Naive B cell (primary cell): ENCODE results near the gene ZNF438. TPM values are rescaled to one million over a fixed set of nuclear protein-coding genes. Genes with fewer than 3 reads are reported as not detected.
"Not testable (repeated sequence)": the region's sequence is repeated elsewhere in the genome, so short reads cannot be mapped to it uniquely, and the experiment has no call there.

Experiments used
- ATAC-seq, 2 donors: fragments of 150-1000 bp; cut with Tn5 transposase; 2 replicates each; pipeline ENCODE4 v1.10.0; 2021; ENCODE audit warnings: low read depth in 2 of 2, mild to moderate bottlenecking in 2 of 2, moderate library complexity in 2 of 2
- DNase-seq: peaks from one replicate; pipeline ENCODE4 v3.0.0; 2022
- H3K27ac Mint-ChIP-seq, 6 donors: one replicate each; pipeline ENCODE4 v1.8.0; 2020 to 2022; ENCODE audit warnings: mild to moderate bottlenecking in 6 of 6, mixed read lengths in 6 of 6, moderate library complexity in 5 of 6, inconsistent platforms in 2 of 6
- H3K27me3 Mint-ChIP-seq, 3 donors: one replicate each; pipeline ENCODE4 v1.8.0; 2021 to 2022; ENCODE audit warnings: mixed read lengths in 3 of 3, mild to moderate bottlenecking in 1 of 3
- H3K36me3 Mint-ChIP-seq, 2 donors: one replicate each; pipeline ENCODE4 v1.8.0; 2020 to 2022; ENCODE audit warnings: mixed read lengths in 2 of 2, inconsistent platforms in 1 of 2, mild to moderate bottlenecking in 1 of 2
- H3K4me1 Mint-ChIP-seq, 3 donors: one replicate each; pipeline ENCODE4 v1.8.0; 2020 to 2022; ENCODE audit warnings: mixed read lengths in 3 of 3, inconsistent platforms in 1 of 3, mild to moderate bottlenecking in 1 of 3, moderate library complexity in 1 of 3
- H3K4me3 Mint-ChIP-seq, 8 donors: one replicate each; pipeline ENCODE4 v1.8.0; 2020 to 2022; ENCODE audit warnings: mild to moderate bottlenecking in 8 of 8, mixed read lengths in 8 of 8, moderate library complexity in 8 of 8, inconsistent platforms in 2 of 8
- H3K9me3 Mint-ChIP-seq, 7 donors: one replicate each; pipeline ENCODE4 v1.8.0; 2020 to 2022; ENCODE audit warnings: mixed read lengths in 7 of 7, mild to moderate bottlenecking in 5 of 7, inconsistent platforms in 2 of 7, moderate library complexity in 1 of 7
- polyA plus RNA-seq, 6 donors: library from polyadenylated mRNA; unstranded; fragments of 300-500 nt; fragmentation: Illumina TruSeq; gene quantifications; one replicate each; pipeline ENCODE4 v1.2.3, GENCODE V29; 2021; ENCODE audit warnings: low read depth in 6 of 6

ZNF438 gene
- polyA plus RNA-seq, 6 donors from 2014 or later = 2.6 to 5.9 (median 3.4) TPM

- Mint-ChIP-seq H3K4me3 (no peak overlapping the region), H3K27ac (no peak overlapping the region), H3K9me3 (peaks cover 0 to 4% (median 0%) of the 10 kb centered on the region in 7 donors), H3K36me3 (peaks cover 7 to 10% of the 10 kb centered on the region in 2 donors), H3K4me1 (peaks cover 6 to 13% (median 7%) of the 10 kb centered on the region in 3 donors), H3K27me3 (no peaks in the 10 kb centered on the region)
- ATAC-seq = no peak
- DNase-seq = no peak
Measured at GRCh38 chr10:30968711-30969110, 63.0 kb downstream of the ZNF438 start.

DNA sequence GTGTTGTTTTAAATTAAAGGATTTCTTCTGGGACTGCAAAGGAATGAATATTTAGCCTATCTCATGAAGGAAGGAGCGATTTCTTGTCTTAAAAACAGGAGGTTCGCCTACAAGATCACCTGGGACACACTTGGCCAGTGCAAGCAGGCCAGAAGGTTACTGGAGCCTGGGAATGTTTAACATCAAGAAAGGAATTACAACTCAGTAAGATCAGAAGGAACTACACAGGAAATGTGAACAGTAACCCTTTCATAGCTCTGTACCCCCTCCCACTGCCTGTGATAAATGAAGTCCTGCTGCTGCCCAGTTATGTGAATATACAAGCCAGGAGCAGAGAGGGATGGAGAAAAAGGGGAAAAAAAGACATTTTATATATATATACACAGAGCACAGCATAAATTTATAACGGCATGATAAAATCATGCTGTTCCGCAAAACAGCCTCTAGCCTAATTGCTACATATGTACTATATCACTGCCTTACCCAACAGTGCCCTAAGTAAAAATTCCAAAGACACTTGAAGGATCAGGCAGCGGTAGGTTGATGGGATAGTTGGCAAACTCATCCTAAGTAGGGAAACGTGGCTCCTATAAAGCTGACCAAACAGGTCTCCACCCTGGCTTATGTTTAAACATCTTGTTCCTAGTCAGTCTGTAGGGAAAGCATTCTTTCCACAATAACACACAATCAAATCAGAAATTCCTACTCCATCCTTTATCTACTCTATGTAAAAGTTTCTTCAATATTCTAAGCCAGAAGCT lies 63.8 kb downstream of the ZNF438 start:
- peaks cover 0 to 4% (median 0%) of the 10 kb centered on the region in 7 donors for H3K9me3 Mint-ChIP-seq
- no peak overlapping the region for H3K4me3 Mint-ChIP-seq
- DNase-seq (no peak), ATAC-seq (no peak)
- H3K27me3 Mint-ChIP-seq = no peaks in the 10 kb centered on the region
- peaks cover 7 to 9% (median 8%) of the 10 kb centered on the region in 3 donors for H3K4me1 Mint-ChIP-seq
- peak overlapping the region in 2 of 6 donors; percentile 5 to 25 for H3K27ac Mint-ChIP-seq
- H3K36me3 Mint-ChIP-seq = peaks cover 0 to 10% of the 10 kb centered on the region in 2 donors

DNA sequence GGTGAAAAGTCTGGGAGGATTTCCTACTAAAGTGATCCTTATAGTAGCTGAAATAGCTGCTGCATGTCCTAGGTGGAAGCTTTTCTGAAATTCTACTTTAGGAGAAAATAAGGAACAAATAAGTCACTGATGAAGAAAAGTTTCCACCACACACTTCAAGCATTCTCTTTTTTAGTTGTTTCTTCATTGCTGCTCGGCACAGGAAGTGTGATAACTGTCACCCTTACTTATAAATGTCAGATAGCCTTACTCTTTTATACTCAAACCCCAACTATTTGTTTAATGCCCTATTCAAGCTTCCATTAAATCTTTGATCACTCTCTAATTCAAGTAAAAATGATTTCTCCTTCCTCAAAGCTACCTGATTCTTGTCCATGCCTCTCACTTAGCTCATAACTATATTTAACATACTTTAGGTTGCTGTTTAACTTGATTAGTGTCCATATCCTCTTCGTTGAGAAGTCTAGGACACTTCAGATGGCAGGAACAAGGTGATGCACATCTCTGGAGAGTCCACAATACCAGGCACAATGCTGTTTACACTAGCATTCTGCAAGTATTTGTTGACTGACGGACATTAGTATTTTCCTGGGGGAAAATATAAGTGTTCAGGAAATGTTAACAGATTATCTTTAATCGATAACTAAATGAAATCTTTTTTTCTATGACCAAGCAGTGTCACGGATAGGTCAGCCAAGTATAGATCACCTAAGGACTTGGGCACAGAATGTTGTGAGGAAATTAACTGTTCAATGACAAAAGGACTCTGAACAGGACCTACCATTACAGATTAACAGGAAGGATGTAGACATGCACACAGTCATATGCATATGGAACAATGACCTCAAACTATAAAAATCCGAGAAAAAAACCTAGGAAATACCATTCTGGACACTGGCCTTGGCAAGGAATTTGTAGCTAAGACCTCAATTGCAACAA lies 67.4 kb downstream of the ZNF438 start:
- Mint-ChIP-seq H3K36me3 (peaks cover 7 to 15% of the 10 kb centered on the region in 2 donors), H3K4me3 (no peak overlapping the region), H3K27ac (peak overlapping the region in 4 of 6 donors; percentile 1 to 11 (median 2)), H3K9me3 (peaks cover 0 to 4% (median 0%) of the 10 kb centered on the region in 7 donors), H3K4me1 (peaks cover 9 to 14% (median 11%) of the 10 kb centered on the region in 3 donors), H3K27me3 (no peaks in the 10 kb centered on the region)
- DNase-seq (no peak), ATAC-seq (no peak)

DNA sequence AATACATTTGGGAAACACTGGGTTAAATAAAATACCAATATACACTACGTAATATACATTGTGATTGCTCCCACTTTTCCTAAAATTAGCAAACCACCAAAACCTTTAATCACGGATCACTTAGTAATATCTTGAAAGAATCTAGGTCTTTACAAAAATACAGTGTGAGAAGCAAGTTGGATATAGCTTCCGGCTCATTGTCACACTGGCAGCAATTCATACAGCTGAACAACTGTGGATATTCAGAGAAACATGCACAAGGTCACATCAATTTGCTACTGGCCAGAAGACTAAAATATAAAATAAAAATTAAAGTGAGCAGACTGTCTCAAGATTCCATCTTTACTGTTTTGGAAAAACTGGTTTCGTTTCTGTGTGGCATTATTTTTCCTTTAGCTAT lies 69.1 kb downstream of the ZNF438 start:
- peaks cover 8 to 15% of the 10 kb centered on the region in 2 donors for H3K36me3 Mint-ChIP-seq
- no peaks in the 10 kb centered on the region for H3K27me3 Mint-ChIP-seq
- no peak overlapping the region for H3K4me3 Mint-ChIP-seq
- H3K4me1 Mint-ChIP-seq = peaks cover 9 to 14% (median 10%) of the 10 kb centered on the region in 3 donors
- H3K9me3 Mint-ChIP-seq = peaks cover 0 to 13% (median 0%) of the 10 kb centered on the region in 7 donors
- H3K27ac Mint-ChIP-seq = no peak overlapping the region
- ATAC-seq = no peak
- DNase-seq = no peak

GRCh38 chr10:30959836-30960210 lies 71.8 kb downstream of the ZNF438 start:
- Mint-ChIP-seq H3K9me3 (peaks cover 7 to 20% (median 10%) of the 10 kb centered on the region in 7 donors), H3K4me1 (peaks cover 9 to 14% (median 10%) of the 10 kb centered on the region in 3 donors), H3K27me3 (no peaks in the 10 kb centered on the region), H3K36me3 (peaks cover 11 to 14% of the 10 kb centered on the region in 2 donors), H3K27ac (no peak overlapping the region), H3K4me3 (peak overlapping the region in 1 of 8 donors; percentile 66)
- DNase-seq (no peak), ATAC-seq (no peak)

- ATAC-seq, H3K36me3 Mint-ChIP-seq, DNase-seq, H3K27ac Mint-ChIP-seq, H3K27me3 Mint-ChIP-seq, H3K4me3 Mint-ChIP-seq, H3K4me1 Mint-ChIP-seq: not testable (repeated sequence)
- peaks cover 0 to 22% (median 14%) of the 10 kb centered on the region in 7 donors for H3K9me3 Mint-ChIP-seq
Measured at GRCh38 chr10:30949218-30949617, 82.4 kb downstream of the ZNF438 start.

GRCh38 chr10:30944005-30944404 lies 87.7 kb downstream of the ZNF438 start:
- Mint-ChIP-seq H3K4me3 (no peak overlapping the region), H3K27ac (no peak overlapping the region), H3K27me3 (no peaks in the 10 kb centered on the region), H3K4me1 (peaks cover 0 to 13% (median 12%) of the 10 kb centered on the region in 3 donors), H3K9me3 (peaks cover 0 to 9% (median 2%) of the 10 kb centered on the region in 7 donors), H3K36me3 (peaks cover 7 to 15% of the 10 kb centered on the region in 2 donors)
- DNase-seq = no peak
- no peak for ATAC-seq

DNA sequence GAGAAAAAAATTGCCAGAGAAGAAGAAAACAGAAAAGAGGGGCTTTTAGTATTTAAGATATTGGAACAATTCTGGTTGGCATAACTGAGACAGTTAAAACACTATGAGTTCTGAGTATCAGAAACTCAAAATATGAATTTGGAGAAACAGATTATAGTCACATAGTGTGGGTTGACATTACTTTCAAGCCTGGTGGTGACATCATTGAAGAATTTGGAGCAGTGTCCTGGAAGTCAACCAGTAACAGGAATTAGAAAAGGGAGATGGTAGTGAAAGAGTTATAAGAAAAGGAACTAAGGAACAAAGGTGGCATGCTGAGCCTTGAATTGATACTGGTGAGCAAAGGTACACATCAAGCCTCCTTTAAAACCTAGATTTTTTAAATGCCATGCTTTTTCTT lies 88.2 kb downstream of the ZNF438 start:
- peaks cover 7 to 16% of the 10 kb centered on the region in 2 donors for H3K36me3 Mint-ChIP-seq
- H3K9me3 Mint-ChIP-seq = peaks cover 0 to 8% (median 2%) of the 10 kb centered on the region in 7 donors
- H3K4me1 Mint-ChIP-seq = peaks cover 0 to 13% (median 12%) of the 10 kb centered on the region in 3 donors
- DNase-seq (no peak), ATAC-seq (no peak)
- H3K4me3 Mint-ChIP-seq = no peak overlapping the region
- H3K27ac Mint-ChIP-seq = peak overlapping the region in 1 of 6 donors; percentile 28
- no peaks in the 10 kb centered on the region for H3K27me3 Mint-ChIP-seq

DNA sequence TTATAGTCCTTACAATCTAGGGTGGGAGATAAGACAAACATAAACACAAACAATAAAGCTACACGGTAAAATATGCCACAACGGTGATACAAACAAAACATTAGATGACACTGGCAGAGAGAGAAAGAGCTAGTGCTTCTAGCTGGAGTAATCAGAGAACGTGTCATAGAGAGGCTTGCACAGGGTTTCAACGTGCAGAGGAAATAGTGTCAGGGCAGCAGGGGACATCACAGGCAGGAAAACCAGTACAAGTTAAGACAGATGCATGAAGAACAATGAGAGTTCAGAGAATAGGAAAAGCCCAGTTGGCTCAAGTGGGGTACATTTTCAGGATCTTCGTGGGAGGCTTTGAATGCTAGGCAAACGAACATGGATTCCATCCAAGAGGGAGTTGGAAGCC lies 91.4 kb downstream of the ZNF438 start:
- H3K4me3 Mint-ChIP-seq = no peak overlapping the region
- DNase-seq = no peak
- no peak for ATAC-seq
- no peaks in the 10 kb centered on the region for H3K27me3 Mint-ChIP-seq
- H3K9me3 Mint-ChIP-seq = peaks cover 0 to 6% (median 1%) of the 10 kb centered on the region in 7 donors
- H3K27ac Mint-ChIP-seq = no peak overlapping the region
- peaks cover 0 to 13% (median 13%) of the 10 kb centered on the region in 3 donors for H3K4me1 Mint-ChIP-seq
- H3K36me3 Mint-ChIP-seq = peaks cover 10 to 32% of the 10 kb centered on the region in 2 donors

- Mint-ChIP-seq H3K27me3 (no peaks in the 10 kb centered on the region), H3K4me3 (no peak overlapping the region), H3K36me3 (peaks cover 15 to 35% of the 10 kb centered on the region in 2 donors), H3K4me1 (peaks cover 0 to 15% (median 13%) of the 10 kb centered on the region in 3 donors), H3K27ac (no peak overlapping the region), H3K9me3 (peaks cover 0 to 9% (median 3%) of the 10 kb centered on the region in 7 donors)
- DNase-seq (no peak), ATAC-seq (no peak)
Measured at GRCh38 chr10:30939643-30940251, 91.9 kb downstream of the ZNF438 start.

GRCh38 chr10:30935078-30935477 lies 96.6 kb downstream of the ZNF438 start:
- no peak for ATAC-seq
- peaks cover 0 to 9% (median 3%) of the 10 kb centered on the region in 7 donors for H3K9me3 Mint-ChIP-seq

DNA sequence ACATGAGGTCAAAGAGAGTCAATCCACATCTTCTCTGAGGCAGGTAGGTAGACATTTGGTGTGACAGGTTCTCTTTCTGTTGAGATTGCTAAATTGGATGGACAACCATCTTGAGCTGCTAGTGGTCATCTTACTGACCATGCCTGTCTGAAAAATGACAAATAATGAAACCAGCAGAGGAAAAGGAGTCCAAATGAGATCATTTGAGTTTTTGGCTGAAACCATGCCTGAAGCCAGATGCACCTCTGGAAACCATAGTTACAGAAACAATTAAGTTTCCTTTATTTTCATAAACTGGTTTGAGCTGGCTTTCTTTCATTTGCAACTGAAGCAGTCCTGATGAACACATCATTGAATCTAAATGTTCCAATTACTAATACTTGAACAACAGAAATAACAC lies 100.6 kb downstream of the ZNF438 start:
- peaks cover 7 to 9% (median 8%) of the 10 kb centered on the region in 3 donors for H3K4me1 Mint-ChIP-seq
- peaks cover 31 to 39% of the 10 kb centered on the region in 2 donors for H3K36me3 Mint-ChIP-seq
- H3K27ac Mint-ChIP-seq = no peak overlapping the region
- DNase-seq = no peak
- no peak overlapping the region for H3K4me3 Mint-ChIP-seq
- H3K27me3 Mint-ChIP-seq = no peaks in the 10 kb centered on the region
- ATAC-seq = no peak
- H3K9me3 Mint-ChIP-seq = peaks cover 0 to 24% (median 3%) of the 10 kb centered on the region in 7 donors

More at GRCh38 chr10:30935078-30935477, 96.6 kb downstream of the ZNF438 start:
- Mint-ChIP-seq H3K4me3 (no peak overlapping the region), H3K27me3 (no peaks in the 10 kb centered on the region), H3K4me1 (peaks cover 0 to 4% (median 0%) of the 10 kb centered on the region in 3 donors), H3K27ac (peak overlapping the region in 1 of 6 donors; percentile 29), H3K36me3 (peaks cover 15 to 41% of the 10 kb centered on the region in 2 donors)
- DNase-seq = no peak
